HepG2 (cell line): Measurements from ENCODE around the gene NBPF1.

ENCODE experiments used
- ETV6 ChIP-seq: sonication (generic); formaldehyde crosslinking; conservative IDR thresholded peaks from 2 replicates; pipeline ENCODE4 v1.4.0; 2020; ENCODE audit warnings: missing genetic modification reagents
- YY1 ChIP-seq: IDR thresholded peaks from 2 replicates; pipeline ENCODE4 v1.6.1; 2011; ENCODE audit warnings: low read length, low read depth, moderate library complexity, mild to moderate bottlenecking; ENCODE audit not compliant: insufficient read depth, insufficient replicate concordance
- ZNF138 ChIP-seq: sonication (generic); formaldehyde crosslinking; IDR thresholded peaks from 2 replicates; pipeline ENCODE4 v1.5.0; 2020; ENCODE audit warnings: mild to moderate bottlenecking, low read depth, missing genetic modification reagents
- TF ChIP-seq, protein P1 (sequence below): sonication (generic); formaldehyde crosslinking; IDR thresholded peaks from 2 replicates; pipeline ENCODE4 v1.5.0; 2020; ENCODE audit warnings: missing genetic modification reagents
- TF ChIP-seq, protein P2 (sequence below): sonication (generic); formaldehyde crosslinking; IDR thresholded peaks from 2 replicates; pipeline ENCODE4 v1.5.0; 2020; ENCODE audit warnings: missing genetic modification reagents

GRCh38 chr1:16614361-16615252 lies 1.2 kb upstream of the NBPF1 start:
- TF ChIP-seq YY1 (no peak), ZNF138 (CRISPR knock-in tag) (no peak), ETV6 (CRISPR knock-in tag) (no peak)
- TF ChIP-seq, protein P1, sequence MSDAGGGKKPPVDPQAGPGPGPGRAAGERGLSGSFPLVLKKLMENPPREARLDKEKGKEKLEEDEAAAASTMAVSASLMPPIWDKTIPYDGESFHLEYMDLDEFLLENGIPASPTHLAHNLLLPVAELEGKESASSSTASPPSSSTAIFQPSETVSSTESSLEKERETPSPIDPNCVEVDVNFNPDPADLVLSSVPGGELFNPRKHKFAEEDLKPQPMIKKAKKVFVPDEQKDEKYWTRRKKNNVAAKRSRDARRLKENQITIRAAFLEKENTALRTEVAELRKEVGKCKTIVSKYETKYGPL (CRISPR knock-in tag), result no peak
- TF ChIP-seq, protein P2, sequence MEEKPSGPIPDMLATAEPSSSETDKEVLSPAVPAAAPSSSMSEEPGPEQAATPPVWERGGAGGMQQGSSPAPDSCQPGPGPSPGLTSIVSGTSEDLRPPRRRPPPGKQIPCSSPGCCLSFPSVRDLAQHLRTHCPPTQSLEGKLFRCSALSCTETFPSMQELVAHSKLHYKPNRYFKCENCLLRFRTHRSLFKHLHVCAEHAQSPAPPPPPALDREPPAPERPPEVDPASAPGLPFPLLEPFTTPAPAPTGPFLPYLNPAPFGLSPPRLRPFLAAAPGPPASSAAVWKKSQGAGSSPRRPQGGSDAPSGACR (CRISPR knock-in tag), result no peak
